ENCODE measurements around the gene ADGRE3.

DNA sequence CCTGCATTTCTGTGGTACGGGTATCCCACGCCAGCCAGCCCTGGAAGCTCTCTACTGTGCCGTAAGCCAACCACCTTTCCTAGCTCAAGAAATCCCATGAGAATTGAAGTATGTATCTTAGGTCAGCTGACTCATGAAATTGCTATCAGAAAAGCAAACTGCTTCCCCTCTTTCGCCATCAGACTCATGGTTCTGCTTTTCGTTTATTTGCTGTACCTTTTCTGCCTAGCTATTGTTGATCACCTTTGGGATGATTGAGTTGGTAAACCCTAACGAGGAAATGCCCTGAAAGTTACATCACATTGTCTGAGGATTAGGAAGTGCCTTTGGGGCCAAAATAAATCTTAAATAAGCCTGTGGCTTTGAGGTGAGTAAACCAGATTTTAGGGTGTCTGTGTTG lies at the start of gene ADGRE3:
- TF ChIP-seq, protein P1, sequence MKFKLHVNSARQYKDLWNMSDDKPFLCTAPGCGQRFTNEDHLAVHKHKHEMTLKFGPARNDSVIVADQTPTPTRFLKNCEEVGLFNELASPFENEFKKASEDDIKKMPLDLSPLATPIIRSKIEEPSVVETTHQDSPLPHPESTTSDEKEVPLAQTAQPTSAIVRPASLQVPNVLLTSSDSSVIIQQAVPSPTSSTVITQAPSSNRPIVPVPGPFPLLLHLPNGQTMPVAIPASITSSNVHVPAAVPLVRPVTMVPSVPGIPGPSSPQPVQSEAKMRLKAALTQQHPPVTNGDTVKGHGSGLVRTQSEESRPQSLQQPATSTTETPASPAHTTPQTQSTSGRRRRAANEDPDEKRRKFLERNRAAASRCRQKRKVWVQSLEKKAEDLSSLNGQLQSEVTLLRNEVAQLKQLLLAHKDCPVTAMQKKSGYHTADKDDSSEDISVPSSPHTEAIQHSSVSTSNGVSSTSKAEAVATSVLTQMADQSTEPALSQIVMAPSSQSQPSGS (IDR thresholded peaks at IDR 0.05; ENCODE audit: low read length): no peak
- TF ChIP-seq RAD21 (IDR thresholded peaks at IDR 0.05 in 1 of 2, conservative IDR thresholded peaks at IDR 0.05 in 1 of 2; ENCODE audit: low read depth in 2 of 2, low read length in 2 of 2) (no peak), POLR2A (IDR thresholded peaks at IDR 0.05; ENCODE audit: control extremely low read depth in 1 of 2, low read depth in 2 of 2, low read length in 2 of 2) (no peak), SIX5 (IDR thresholded peaks at IDR 0.05; ENCODE audit: low read depth, low read length) (no peak), EZH2 (IDR thresholded peaks at IDR 0.05; ENCODE audit: low read depth, low read length, severe bottlenecking) (no peak), CBX5 (IDR thresholded peaks at IDR 0.05; ENCODE audit: low read depth, low read length) (no peak), KDM4A (IDR thresholded peaks at IDR 0.05; ENCODE audit: low read depth, low read length, severe bottlenecking) (no peak), RFX5 (IDR thresholded peaks at IDR 0.05; ENCODE audit: borderline replicate concordance, low read depth, low read length) (no peak), POLR2AphosphoS5 (IDR thresholded peaks at IDR 0.05; ENCODE audit: low read depth, low read length) (no peak), GABPA (IDR thresholded peaks at IDR 0.05; ENCODE audit: borderline replicate concordance, insufficient read depth, low read length) (no peak)
- TF ChIP-seq, protein P2, sequence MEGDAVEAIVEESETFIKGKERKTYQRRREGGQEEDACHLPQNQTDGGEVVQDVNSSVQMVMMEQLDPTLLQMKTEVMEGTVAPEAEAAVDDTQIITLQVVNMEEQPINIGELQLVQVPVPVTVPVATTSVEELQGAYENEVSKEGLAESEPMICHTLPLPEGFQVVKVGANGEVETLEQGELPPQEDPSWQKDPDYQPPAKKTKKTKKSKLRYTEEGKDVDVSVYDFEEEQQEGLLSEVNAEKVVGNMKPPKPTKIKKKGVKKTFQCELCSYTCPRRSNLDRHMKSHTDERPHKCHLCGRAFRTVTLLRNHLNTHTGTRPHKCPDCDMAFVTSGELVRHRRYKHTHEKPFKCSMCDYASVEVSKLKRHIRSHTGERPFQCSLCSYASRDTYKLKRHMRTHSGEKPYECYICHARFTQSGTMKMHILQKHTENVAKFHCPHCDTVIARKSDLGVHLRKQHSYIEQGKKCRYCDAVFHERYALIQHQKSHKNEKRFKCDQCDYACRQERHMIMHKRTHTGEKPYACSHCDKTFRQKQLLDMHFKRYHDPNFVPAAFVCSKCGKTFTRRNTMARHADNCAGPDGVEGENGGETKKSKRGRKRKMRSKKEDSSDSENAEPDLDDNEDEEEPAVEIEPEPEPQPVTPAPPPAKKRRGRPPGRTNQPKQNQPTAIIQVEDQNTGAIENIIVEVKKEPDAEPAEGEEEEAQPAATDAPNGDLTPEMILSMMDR (IDR thresholded peaks at IDR 0.05; ENCODE audit: control extremely low read depth in 1 of 3, insufficient read depth in 1 of 3, low read depth in 1 of 3, low read length in 3 of 3): no peak
- TF ChIP-seq, protein P3, sequence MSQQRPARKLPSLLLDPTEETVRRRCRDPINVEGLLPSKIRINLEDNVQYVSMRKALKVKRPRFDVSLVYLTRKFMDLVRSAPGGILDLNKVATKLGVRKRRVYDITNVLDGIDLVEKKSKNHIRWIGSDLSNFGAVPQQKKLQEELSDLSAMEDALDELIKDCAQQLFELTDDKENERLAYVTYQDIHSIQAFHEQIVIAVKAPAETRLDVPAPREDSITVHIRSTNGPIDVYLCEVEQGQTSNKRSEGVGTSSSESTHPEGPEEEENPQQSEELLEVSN (IDR thresholded peaks at IDR 0.05): no peak
